Measurements from ENCODE around the gene GH1.
"Not testable (repeated sequence)": the region's sequence is repeated elsewhere in the genome, so short reads cannot be mapped to it uniquely, and the experiment has no call there.

GH1 gene

GRCh38 chr17:63932721-63933120 is 14.1 kb upstream of the GH1 start:
- 92 to 94% methylated on average over 4 of the region's 4 CpGs for WGBS, 2 experiments (ENCODE audit: insufficient coverage in 2 of 2)
- H3K36me3 ChIP-seq (ENCODE audit: control insufficient read depth, insufficient read depth, low read length), result no peaks in the 10 kb centered on the region

DNA sequence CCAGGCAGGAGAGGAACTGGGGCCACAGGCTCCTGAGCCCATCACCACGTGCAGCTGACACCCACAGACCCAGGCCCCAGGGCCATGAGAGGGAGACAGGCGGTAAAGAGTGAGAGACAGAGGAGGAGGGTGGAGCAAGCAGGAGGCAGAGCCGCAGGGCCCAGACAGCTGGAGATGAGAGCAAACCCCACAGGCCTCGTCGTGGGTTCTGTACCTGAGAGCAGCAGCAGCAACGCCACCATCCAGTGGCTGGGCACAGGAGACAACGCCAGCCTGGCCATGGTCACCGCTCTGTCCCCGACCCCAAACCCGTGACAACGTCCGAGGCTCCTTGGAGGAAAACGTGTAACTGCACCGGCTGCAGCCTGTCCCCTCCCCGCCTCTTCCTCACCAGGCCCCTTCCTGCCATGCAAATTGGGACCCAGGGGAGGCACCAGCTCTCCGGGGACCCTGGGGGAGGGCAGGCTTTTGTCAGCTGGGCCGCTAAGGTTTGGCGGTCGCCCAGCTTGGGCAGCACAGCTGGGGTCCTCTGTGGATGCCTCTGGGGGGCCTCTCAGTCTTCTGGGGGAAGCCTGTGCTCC is 13.4 kb upstream of the GH1 start, which contains the start of gene CD79B:
TSS of gene CD79B (minus strand) at position 351 of the 581 bp plus-strand sequence. CDS start at position 281, 70 bp downstream.
- no peaks in the 10 kb centered on the region for H3K36me3 ChIP-seq (ENCODE audit: control insufficient read depth, insufficient read depth, low read length)
- peaks cover 4% of the 10 kb centered on the region for H3K4me1 ChIP-seq (ENCODE audit: control insufficient read depth, insufficient read depth, low read length, poor library complexity, severe bottlenecking)
- H3K27ac ChIP-seq (ENCODE audit: low read depth, low read length, severe bottlenecking), result no peak within 1 kb of the TSS
- no peaks in the 10 kb centered on the region for H3K9me3 ChIP-seq (ENCODE audit: control insufficient read depth, low read length)
- 66 to 70% methylated on average over 15 to 18 of the region's 19 CpGs for WGBS, 2 experiments (ENCODE audit: insufficient coverage in 2 of 2)
- no peak within 1 kb of the TSS for H3K4me3 ChIP-seq (ENCODE audit: extremely low read depth, insufficient read depth, low read length, poor library complexity, severe bottlenecking)

More at GRCh38 chr17:63932721-63933120, 14.1 kb upstream of the GH1 start:
- H3K4me3 ChIP-seq (ENCODE audit: extremely low read depth, insufficient read depth, low read length, poor library complexity, severe bottlenecking), result no peak overlapping the region
- H3K27ac ChIP-seq (ENCODE audit: low read depth, low read length, severe bottlenecking), result no peak overlapping the region
- no peaks in the 10 kb centered on the region for H3K9me3 ChIP-seq (ENCODE audit: control insufficient read depth, low read length)
- H3K4me1 ChIP-seq (ENCODE audit: control insufficient read depth, insufficient read depth, low read length, poor library complexity, severe bottlenecking), result peaks cover 4% of the 10 kb centered on the region

- 67 to 84% methylated on average over 3 to 11 of the region's 16 CpGs for WGBS, 2 experiments (ENCODE audit: insufficient coverage in 2 of 2)
- Histone ChIP-seq H3K9me3 (ENCODE audit: control insufficient read depth, low read length) (no peaks in the 10 kb centered on the region), H3K36me3 (ENCODE audit: control insufficient read depth, insufficient read depth, low read length) (no peaks in the 10 kb centered on the region), H3K4me3 (ENCODE audit: extremely low read depth, insufficient read depth, low read length, poor library complexity, severe bottlenecking) (no peak overlapping the region), H3K27ac (ENCODE audit: low read depth, low read length, severe bottlenecking) (no peak overlapping the region), H3K4me1 (ENCODE audit: control insufficient read depth, insufficient read depth, low read length, poor library complexity, severe bottlenecking) (peaks cover 4% of the 10 kb centered on the region)
These were observed 12.4 kb upstream of the GH1 start for GRCh38 chr17:63930951-63931575.

DNA sequence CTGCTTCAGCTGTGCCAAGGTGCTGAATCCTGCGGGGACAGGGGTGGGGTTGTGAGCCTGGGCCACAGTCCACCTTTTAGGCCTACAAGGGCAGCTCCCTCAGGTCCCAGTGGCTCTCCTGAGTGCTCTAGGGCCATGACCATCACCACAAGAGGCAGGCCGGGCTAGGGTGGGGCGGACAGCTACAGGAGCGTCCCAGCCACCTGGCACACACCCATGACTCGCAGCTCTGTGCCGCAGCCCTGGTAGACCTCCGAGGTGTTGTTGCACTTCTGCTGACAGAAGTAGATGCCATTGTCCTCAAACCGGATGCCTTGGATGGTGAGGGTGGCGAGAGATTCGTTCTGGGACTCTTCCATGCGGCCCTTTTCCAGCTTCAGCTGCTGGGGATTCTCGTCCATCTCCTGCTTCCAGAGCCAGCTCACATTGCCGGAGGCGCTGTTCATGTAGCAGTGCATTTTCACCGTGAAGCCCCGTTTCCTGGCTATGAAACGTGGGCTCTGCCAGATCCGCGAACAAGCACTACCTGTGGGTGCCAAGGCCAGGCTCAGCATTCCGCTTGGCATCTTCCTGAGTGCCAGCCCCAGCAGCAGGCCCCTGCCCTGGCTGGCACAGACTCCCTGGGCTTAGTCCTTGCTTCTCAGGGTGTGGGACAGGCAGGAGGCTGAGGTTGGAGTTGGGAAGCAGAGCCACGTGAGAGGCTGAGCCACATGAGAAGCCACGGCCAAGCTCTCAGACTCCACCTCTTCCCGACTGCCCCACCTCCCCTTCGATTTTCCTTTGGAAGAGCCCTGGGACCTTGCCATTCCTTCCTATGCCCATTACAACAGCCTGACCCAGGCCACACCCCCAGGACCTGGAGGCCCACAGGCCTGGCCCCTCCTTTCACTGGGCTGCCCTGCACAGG is 11.5 kb upstream of the GH1 start:
- H3K4me1 ChIP-seq (ENCODE audit: control insufficient read depth, insufficient read depth, low read length, poor library complexity, severe bottlenecking), result peaks cover 4% of the 10 kb centered on the region
- H3K4me3 ChIP-seq (ENCODE audit: extremely low read depth, insufficient read depth, low read length, poor library complexity, severe bottlenecking), result no peak overlapping the region
- no peaks in the 10 kb centered on the region for H3K9me3 ChIP-seq (ENCODE audit: control insufficient read depth, low read length)
- no peak overlapping the region for H3K27ac ChIP-seq (ENCODE audit: low read depth, low read length, severe bottlenecking)
- H3K36me3 ChIP-seq (ENCODE audit: control insufficient read depth, insufficient read depth, low read length), result no peaks in the 10 kb centered on the region
- WGBS, 2 experiments (ENCODE audit: insufficient coverage in 2 of 2), result 95 to 96% methylated on average over 20 of the region's 24 CpGs

DNA sequence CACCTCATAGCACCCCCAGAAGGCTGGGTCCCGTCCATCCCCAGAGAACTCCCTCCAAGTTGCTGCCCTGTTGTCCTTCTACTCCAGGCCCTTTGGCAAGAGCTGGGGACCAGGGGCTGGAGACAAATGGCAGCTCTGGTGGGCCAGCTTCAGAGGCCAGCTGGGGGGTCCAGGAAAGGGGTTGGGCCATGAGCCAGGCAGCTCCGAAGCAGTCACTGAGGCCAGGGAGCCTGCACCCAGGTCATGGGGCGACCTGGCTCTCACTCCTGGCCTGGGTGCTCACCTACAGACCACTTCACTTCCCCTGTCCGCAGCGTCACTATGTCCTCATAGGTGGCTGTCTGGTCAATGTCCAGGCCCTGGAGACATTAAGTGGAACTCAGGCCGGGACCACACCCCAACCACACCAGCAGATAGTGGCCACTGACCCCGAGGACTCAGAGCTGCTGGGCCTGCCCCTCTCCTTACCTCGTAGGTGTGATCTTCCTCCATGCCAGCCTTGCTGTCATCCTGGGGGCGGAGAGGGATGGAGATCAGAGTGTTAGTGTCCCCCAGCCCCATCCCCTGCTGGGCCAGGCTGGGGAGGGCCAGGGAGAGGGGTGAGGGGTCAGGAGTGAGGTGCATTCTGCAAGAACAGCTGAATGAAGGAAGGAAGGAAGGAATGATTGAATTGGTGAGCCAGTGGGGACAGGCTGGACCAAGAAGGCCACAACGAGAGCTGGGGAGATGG is 10.5 kb upstream of the GH1 start:
- no peak overlapping the region for H3K27ac ChIP-seq (ENCODE audit: low read depth, low read length, severe bottlenecking)
- 94% methylated on average over 3 to 8 of the region's 10 CpGs for WGBS, 2 experiments (ENCODE audit: insufficient coverage in 2 of 2)
- H3K4me3 ChIP-seq (ENCODE audit: extremely low read depth, insufficient read depth, low read length, poor library complexity, severe bottlenecking), result no peak overlapping the region
- H3K9me3 ChIP-seq (ENCODE audit: control insufficient read depth, low read length), result no peaks in the 10 kb centered on the region
- peaks cover 4% of the 10 kb centered on the region for H3K4me1 ChIP-seq (ENCODE audit: control insufficient read depth, insufficient read depth, low read length, poor library complexity, severe bottlenecking)
- no peaks in the 10 kb centered on the region for H3K36me3 ChIP-seq (ENCODE audit: control insufficient read depth, insufficient read depth, low read length)

DNA sequence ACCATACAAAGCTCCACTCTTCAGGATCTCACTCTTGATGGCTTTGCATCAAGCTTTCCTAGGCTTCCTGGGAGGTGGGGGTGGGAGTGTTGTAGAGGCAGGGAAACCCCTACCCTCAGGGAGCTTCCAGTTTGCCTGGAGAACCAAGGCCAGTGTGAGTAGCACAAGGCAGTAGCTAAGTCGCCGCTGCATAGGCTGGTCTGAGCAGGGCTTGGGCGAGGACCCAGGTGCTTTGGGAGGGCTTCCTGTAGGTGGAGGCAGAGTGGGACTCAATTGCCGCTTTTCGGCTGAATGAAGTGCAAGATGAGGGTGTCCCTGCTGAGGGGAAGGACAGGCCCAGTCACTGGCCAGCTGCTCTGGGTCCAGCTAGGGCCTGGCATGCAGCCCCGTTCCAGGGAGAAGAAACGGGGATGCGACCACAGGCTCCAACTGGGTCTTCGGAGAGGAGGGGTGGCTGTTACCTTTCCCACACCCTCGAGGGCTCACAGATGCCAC is 9.6 kb upstream of the GH1 start:
- Histone ChIP-seq H3K4me1 (ENCODE audit: control insufficient read depth, insufficient read depth, low read length, poor library complexity, severe bottlenecking) (peaks cover 4% of the 10 kb centered on the region), H3K4me3 (ENCODE audit: extremely low read depth, insufficient read depth, low read length, poor library complexity, severe bottlenecking) (no peak overlapping the region), H3K9me3 (ENCODE audit: control insufficient read depth, low read length) (no peaks in the 10 kb centered on the region), H3K27ac (ENCODE audit: low read depth, low read length, severe bottlenecking) (no peak overlapping the region), H3K36me3 (ENCODE audit: control insufficient read depth, insufficient read depth, low read length) (no peaks in the 10 kb centered on the region)
- WGBS, 2 experiments (ENCODE audit: insufficient coverage in 2 of 2), result 82 to 88% methylated on average over 10 of the region's 10 CpGs

DNA sequence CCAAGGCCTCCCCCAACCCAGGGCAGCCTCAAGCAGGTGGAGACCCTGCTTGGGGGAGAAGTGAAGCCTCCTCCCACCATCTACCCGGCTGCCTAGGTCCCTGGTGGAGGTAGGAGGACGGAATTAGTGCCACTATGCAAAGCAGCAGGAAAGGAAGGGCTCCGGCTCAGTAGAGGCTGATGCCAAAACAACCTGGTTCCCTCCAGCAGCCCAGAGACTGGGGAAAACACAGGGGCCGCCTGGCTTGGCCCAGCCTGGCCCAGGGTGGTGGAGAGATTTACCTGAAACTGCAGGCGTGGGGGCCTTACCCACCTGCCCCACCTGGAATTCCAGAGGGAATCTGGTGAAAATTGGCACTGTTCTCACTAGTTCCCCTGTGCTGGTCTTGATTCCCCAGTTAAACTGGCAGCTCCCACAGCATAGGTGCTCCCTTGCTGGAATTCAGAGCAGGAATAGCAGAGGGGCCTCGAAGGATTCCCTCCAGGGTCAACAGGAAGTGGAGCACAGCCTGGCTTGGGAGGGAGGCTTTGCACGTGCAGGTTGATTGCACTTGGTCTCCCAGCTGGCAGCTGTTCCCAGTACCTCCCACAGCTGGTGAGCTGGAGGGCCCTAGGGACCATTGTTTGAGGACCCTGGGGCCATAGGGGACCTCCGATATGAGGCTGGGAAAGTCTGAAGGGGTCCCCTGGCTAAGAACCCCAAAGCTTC is 9.0 kb upstream of the GH1 start:
- H3K36me3 ChIP-seq (ENCODE audit: control insufficient read depth, insufficient read depth, low read length), result no peaks in the 10 kb centered on the region

DNA sequence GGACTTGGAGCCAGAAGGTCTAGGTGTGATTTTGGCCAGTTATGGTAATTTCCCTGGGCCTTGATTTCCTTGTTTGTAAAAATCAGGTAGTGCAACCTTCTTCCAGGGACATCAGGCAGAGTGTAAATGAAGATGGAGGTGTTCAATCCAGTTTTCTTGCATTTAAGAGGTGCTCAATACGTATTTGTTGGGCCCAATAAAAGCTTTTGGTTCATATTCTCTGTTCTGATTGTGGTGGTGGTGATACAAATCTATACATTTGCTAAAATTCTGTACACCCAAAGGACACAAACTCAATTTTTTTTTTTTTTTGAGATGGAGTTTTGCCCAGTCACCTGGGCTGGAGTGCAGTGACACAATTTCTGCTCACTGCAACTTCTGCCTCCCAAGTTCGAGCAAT is 7.5 kb upstream of the GH1 start:
- Histone ChIP-seq H3K36me3 (ENCODE audit: control insufficient read depth, insufficient read depth, low read length) (no peaks in the 10 kb centered on the region), H3K4me3 (ENCODE audit: extremely low read depth, insufficient read depth, low read length, poor library complexity, severe bottlenecking) (no peak overlapping the region), H3K9me3 (ENCODE audit: control insufficient read depth, low read length) (no peaks in the 10 kb centered on the region), H3K27ac (ENCODE audit: low read depth, low read length, severe bottlenecking) (no peak overlapping the region), H3K4me1 (ENCODE audit: control insufficient read depth, insufficient read depth, low read length, poor library complexity, severe bottlenecking) (no peaks in the 10 kb centered on the region)
- 78% methylated on average over 1 of the region's 2 CpGs; no CpG with 5 or more reads in 1 of the 2 experiments for WGBS, 2 experiments (ENCODE audit: insufficient coverage in 2 of 2)

More for the DNA sequence above, 9.0 kb upstream of the GH1 start:
- Histone ChIP-seq H3K4me1 (ENCODE audit: control insufficient read depth, insufficient read depth, low read length, poor library complexity, severe bottlenecking) (peaks cover 4% of the 10 kb centered on the region), H3K27ac (ENCODE audit: low read depth, low read length, severe bottlenecking) (no peak overlapping the region), H3K4me3 (ENCODE audit: extremely low read depth, insufficient read depth, low read length, poor library complexity, severe bottlenecking) (no peak overlapping the region), H3K9me3 (ENCODE audit: control insufficient read depth, low read length) (no peaks in the 10 kb centered on the region)
- WGBS, 2 experiments (ENCODE audit: insufficient coverage in 2 of 2), result 71 to 90% methylated on average over 6 of the region's 8 CpGs

- Histone ChIP-seq H3K36me3 (ENCODE audit: control insufficient read depth, insufficient read depth, low read length) (no peaks in the 10 kb centered on the region), H3K27ac (ENCODE audit: low read depth, low read length, severe bottlenecking) (no peak overlapping the region), H3K9me3 (ENCODE audit: control insufficient read depth, low read length) (no peaks in the 10 kb centered on the region), H3K4me1 (ENCODE audit: control insufficient read depth, insufficient read depth, low read length, poor library complexity, severe bottlenecking) (no peaks in the 10 kb centered on the region), H3K4me3 (ENCODE audit: extremely low read depth, insufficient read depth, low read length, poor library complexity, severe bottlenecking) (no peak overlapping the region)
- 100% methylated on average over 1 to 2 of the region's 5 CpGs for WGBS, 2 experiments (ENCODE audit: insufficient coverage in 2 of 2)
These were observed 7.0 kb upstream of the GH1 start for GRCh38 chr17:63925615-63926014.

DNA sequence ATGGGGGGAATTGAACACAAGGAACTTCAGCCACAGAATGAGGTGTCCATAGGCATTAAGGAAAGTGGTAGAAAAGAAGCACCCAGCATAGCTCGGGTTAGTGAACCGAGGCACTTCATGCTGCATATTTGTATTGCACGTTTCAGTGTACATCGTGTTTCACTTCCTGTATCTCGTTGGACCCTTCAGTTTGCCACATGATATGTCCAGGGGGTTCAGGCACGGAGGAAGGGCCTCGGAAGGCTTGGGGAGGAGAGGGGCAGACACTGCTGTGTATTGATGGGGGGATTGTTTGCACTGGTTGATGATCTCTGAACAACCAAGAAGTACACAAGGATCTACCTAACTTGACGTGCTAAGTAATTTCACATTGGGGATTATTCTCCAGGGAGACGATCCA is 3.8 kb upstream of the GH1 start:
- 95 to 98% methylated on average over 5 to 6 of the region's 9 CpGs for WGBS, 2 experiments (ENCODE audit: insufficient coverage in 2 of 2)
- H3K27ac ChIP-seq (ENCODE audit: low read depth, low read length, severe bottlenecking); H3K4me3 ChIP-seq (ENCODE audit: extremely low read depth, insufficient read depth, low read length, poor library complexity, severe bottlenecking); H3K4me1 ChIP-seq (ENCODE audit: control insufficient read depth, insufficient read depth, low read length, poor library complexity, severe bottlenecking); H3K36me3 ChIP-seq (ENCODE audit: control insufficient read depth, insufficient read depth, low read length); H3K9me3 ChIP-seq (ENCODE audit: control insufficient read depth, low read length): not testable (repeated sequence)
